Spleen (tissue), 7 donors: Measurements from ENCODE around the gene SULF2.

Experiments
- CTCF ChIP-seq, 11 experiments: fragments of 200-600 bp in 7 of 11; fragments of 450-650 bp in 4 of 11; sonication (generic) in 4 of 11; IDR thresholded peaks in 8 of 11; conservative IDR thresholded peaks in 3 of 11; 1 replicate in 7 of 11; 2 replicates in 4 of 11; pipeline versions ENCODE4 v1.4.0 to v1.8.0; 2016 to 2021; ENCODE audit warnings: antibody characterized with exemption in 11 of 11, inconsistent platforms in 4 of 11, mild to moderate bottlenecking in 1 of 11
- POLR2A ChIP-seq, 3 donors: fragments of 450-650 bp; IDR thresholded peaks; one replicate each; pipeline ENCODE4 v1.5.1; 2017; ENCODE audit warnings: antibody characterized with exemption in 3 of 3, mild to moderate bottlenecking in 1 of 3
- donor health status: DM: no; HTN: no; CAD: no; lungs with moderate emphysema.
- donor health status: DM: no; HTN: no; CAD: no.
- donor health status: DM: no; HTN: no; CAD: no.

GRCh38 chr20:47669152-47669425, 116.2 kb downstream of the SULF2 start:
- TF ChIP-seq CTCF (IDR thresholded peaks at IDR 0.05 in 8 of 11, conservative IDR thresholded peaks at IDR 0.05 in 3 of 11) (no peak), POLR2A (IDR thresholded peaks at IDR 0.05) (no peak)
